Panc1 (cell line): ENCODE measurements around the gene SLC35F1.

Experiments
- CTCF ChIP-seq: fragments of 450-650 bp; IDR thresholded peaks from 2 replicates; pipeline ENCODE4 v1.5.1; 2017; ENCODE audit warnings: mild to moderate bottlenecking
- POLR2AphosphoS5 ChIP-seq: IDR thresholded peaks from 2 replicates; pipeline ENCODE4 v1.6.1; 2012; ENCODE audit warnings: mild to moderate bottlenecking, low read depth, low read length, moderate library complexity
- REST ChIP-seq, 2 experiments: IDR thresholded peaks; 2 replicates each; pipeline ENCODE4 v1.6.1; 2011 to 2012; ENCODE audit warnings: low read depth in 2 of 2, control low read depth in 1 of 2, low read length in 1 of 2, mild to moderate bottlenecking in 1 of 2, moderate library complexity in 1 of 2; ENCODE audit not compliant: insufficient read depth in 1 of 2
- SIN3A ChIP-seq: IDR thresholded peaks from 2 replicates; pipeline ENCODE4 v1.6.1; 2012; ENCODE audit warnings: low read depth, mild to moderate bottlenecking, low read length, moderate library complexity, borderline replicate concordance; ENCODE audit not compliant: insufficient read depth
- TCF7L2 ChIP-seq: IDR thresholded peaks from 2 replicates; pipeline ENCODE4 v1.6.1; 2011; ENCODE audit warnings: mild to moderate bottlenecking, low read depth, low read length, inconsistent platforms

- TF ChIP-seq CTCF (no peak), TCF7L2 (no peak), POLR2AphosphoS5 (no peak), REST (IDR thresholded peaks at IDR 0.05; ENCODE audit: insufficient read depth in 1 of 2, low read depth in 2 of 2, low read length in 1 of 2) (no peak), SIN3A (no peak)
Measured at GRCh38 chr6:117961301-117961700, 54.2 kb downstream of the SLC35F1 start.
